Testis (tissue), 3 donors: ENCODE data around the gene SGF29. TPM values are rescaled to one million over a fixed set of nuclear protein-coding genes. Genes with fewer than 3 reads are reported as not detected.
"Not testable (repeated sequence)": the region's sequence is repeated elsewhere in the genome, so short reads cannot be mapped to it uniquely, and the experiment has no call there.

Source experiments
- DNase-seq: peaks from one replicate; pipeline ENCODE4 v3.0.0-alpha.2; 2019
- H3K27ac ChIP-seq, 2 donors: fragments of 200-600 bp; sonication (generic); one replicate each; pipeline ENCODE4 v1.5.1; 2019
- H3K27me3 ChIP-seq: fragments of 200-600 bp; sonication (generic); one replicate; pipeline ENCODE4 v1.5.1; 2019
- H3K36me3 ChIP-seq: fragments of 200-600 bp; sonication (generic); one replicate; pipeline ENCODE4 v1.5.1; 2017; ENCODE audit warnings: low read depth; ENCODE audit errors: missing control alignments
- H3K4me1 ChIP-seq: fragments of 200-600 bp; sonication (generic); one replicate; pipeline ENCODE4 v1.5.1; 2019
- H3K4me3 ChIP-seq, 2 donors: fragments of 200-600 bp; sonication (generic); one replicate each; pipeline ENCODE4 v1.5.1; 2017 to 2019
- H3K9me3 ChIP-seq: fragments of 200-600 bp; sonication (generic); one replicate; pipeline ENCODE4 v1.5.1; 2017
- POLR2A ChIP-seq: fragments of 450-650 bp; IDR thresholded peaks from one replicate; pipeline ENCODE4 v1.6.1; 2017; ENCODE audit warnings: antibody characterized with exemption, mild to moderate bottlenecking, moderate library complexity
- WGBS, 2 donors: methylation state at CpG; one replicate each; pipeline ENCODE4 v1.1.5; 2018; 5-methylcytosine and 5-hydroxymethylcytosine counted together
- intact Hi-C: fragments of 100-400 bp; cut with DNase I; formaldehyde crosslinking; loops from one replicate; pipeline ENCODE4 v1.15.1; 2023; ENCODE audit warnings: low total_unique reads
- polyA plus RNA-seq: library from polyadenylated mRNA; stranded (reverse); fragments of 350-450 nt; fragmentation: Illumina TruSeq; extraction: RNeasy Lipid Tissue Mini Kit (QIAGEN cat#74804); gene quantifications from one replicate; pipeline ENCODE4 v1.2.3, GENCODE V29; 2014; ENCODE audit warnings: low read depth, low replicate concordance; ENCODE audit not compliant: insufficient read depth
- total RNA-seq, 2 donors: library from RNA; depleted of rRNA; stranded (reverse); fragments of >200 nt; gene quantifications; one replicate each; pipeline ENCODE4 v1.2.3, GENCODE V29; 2016
- TF ChIP-seq, protein P1 (sequence below), 3 experiments: fragments of 450-650 bp in 2 of 3; fragments of 200-600 bp in 1 of 3; sonication (generic) in 1 of 3; IDR thresholded peaks; one replicate each; pipeline ENCODE4 v1.5.1; 2016 to 2019; ENCODE audit warnings: antibody characterized with exemption in 3 of 3, mild to moderate bottlenecking in 2 of 3, moderate library complexity in 1 of 3

Gene SGF29
- total and polyA plus RNA-seq, 3 donors from 2014 or later = 76.7 to 94.5 (median 82.3) TPM

DNA sequence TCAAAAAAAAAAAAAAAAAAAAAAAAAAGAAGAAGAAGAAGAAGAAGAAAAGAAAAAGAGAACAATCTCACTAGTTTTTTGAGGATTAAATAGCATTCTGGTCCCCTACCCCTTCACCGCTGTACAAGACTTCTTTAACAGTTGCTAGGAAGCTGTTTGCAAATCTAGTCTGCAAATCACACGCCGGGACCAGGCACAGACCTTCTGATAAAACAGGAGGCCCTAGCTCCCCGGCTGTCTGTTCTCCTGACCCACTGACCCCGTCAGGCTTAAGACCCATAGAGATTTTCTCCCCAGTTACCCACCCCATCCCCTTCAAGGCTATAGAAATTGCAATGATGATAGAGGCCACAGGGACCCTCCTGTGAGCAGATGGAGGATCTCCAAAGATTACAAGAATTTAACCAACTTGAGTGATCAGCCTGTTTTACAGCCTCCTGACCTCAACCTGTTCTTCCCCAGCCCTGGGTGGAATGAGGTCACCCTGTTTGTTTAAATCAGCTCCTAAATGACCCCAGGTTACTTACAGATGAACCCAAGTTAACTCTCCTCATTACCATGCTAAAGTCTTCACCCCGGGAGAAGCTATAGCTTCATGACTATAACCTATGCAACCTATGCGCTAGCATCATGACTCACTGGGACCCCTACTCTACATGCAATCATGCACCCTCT, 67.9 kb downstream of the SGF29 start:
- no peaks in the 10 kb centered on the region for H3K27me3 ChIP-seq
- intact Hi-C loops = loop anchor here (10.0 kb wide), 1 partner anchor 137 kb away; no protein-coding TSS in a partner anchor
- WGBS, 2 donors = 69 to 77% methylated on average over 7 of the region's 7 CpGs

DNA sequence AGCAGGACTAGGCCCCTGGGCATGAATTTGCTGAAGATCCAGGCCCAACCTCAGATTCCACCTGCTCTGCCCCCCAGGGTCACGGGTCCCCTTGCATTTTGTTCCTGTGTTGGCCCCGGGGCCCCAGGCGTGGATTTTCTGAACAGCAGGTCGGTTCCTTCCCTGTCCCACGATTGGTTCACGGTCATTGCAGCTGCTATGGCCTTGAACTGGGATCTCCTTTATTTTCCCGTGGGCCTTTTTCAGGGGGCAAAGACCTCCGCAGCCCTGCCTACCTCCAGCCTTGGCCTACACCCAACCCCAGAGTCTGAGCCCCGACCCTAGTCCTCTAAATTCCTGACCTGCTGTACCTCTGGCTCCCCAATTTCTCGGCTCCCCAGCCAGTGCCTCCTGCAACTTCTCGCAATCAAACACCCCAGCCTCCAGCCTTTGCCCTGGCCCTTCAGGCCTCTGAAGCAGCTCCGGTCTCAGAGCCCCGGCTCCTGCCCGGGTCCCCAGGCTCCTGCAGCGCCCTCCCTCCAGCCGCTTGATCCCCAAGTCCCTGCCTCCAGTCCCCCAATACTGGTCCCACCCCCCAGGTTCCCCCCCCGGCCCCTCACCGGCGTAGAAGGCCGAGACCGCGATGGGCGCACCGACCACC, 68.9 kb downstream of the SGF29 start:
- 22 to 28% methylated on average over 16 to 24 of the region's 24 CpGs for WGBS, 2 donors
- not testable (repeated sequence) for H3K36me3 ChIP-seq, DNase-seq, H3K4me1 ChIP-seq, H3K9me3 ChIP-seq, H3K27me3 ChIP-seq
- intact Hi-C loops = loop anchor here (10.0 kb wide), 1 partner anchor 138 kb away; no protein-coding TSS in a partner anchor
- peak overlapping the region; percentile 34 to 39 for H3K27ac ChIP-seq
- H3K4me3 ChIP-seq = peak overlapping the region; percentile 61 to 73

More for the DNA sequence above, 67.9 kb downstream of the SGF29 start:
- no peak overlapping the region for H3K27ac ChIP-seq
- no peak for TF ChIP-seq POLR2A
- TF ChIP-seq, protein P1, sequence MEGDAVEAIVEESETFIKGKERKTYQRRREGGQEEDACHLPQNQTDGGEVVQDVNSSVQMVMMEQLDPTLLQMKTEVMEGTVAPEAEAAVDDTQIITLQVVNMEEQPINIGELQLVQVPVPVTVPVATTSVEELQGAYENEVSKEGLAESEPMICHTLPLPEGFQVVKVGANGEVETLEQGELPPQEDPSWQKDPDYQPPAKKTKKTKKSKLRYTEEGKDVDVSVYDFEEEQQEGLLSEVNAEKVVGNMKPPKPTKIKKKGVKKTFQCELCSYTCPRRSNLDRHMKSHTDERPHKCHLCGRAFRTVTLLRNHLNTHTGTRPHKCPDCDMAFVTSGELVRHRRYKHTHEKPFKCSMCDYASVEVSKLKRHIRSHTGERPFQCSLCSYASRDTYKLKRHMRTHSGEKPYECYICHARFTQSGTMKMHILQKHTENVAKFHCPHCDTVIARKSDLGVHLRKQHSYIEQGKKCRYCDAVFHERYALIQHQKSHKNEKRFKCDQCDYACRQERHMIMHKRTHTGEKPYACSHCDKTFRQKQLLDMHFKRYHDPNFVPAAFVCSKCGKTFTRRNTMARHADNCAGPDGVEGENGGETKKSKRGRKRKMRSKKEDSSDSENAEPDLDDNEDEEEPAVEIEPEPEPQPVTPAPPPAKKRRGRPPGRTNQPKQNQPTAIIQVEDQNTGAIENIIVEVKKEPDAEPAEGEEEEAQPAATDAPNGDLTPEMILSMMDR (IDR thresholded peaks at IDR 0.05) = no peak
- no peaks in the 10 kb centered on the region for H3K9me3 ChIP-seq
- DNase-seq = no peak
- no peak overlapping the region for H3K4me3 ChIP-seq
- H3K36me3 ChIP-seq = no peaks in the 10 kb centered on the region
- H3K4me1 ChIP-seq = peaks cover 4% of the 10 kb centered on the region

DNA sequence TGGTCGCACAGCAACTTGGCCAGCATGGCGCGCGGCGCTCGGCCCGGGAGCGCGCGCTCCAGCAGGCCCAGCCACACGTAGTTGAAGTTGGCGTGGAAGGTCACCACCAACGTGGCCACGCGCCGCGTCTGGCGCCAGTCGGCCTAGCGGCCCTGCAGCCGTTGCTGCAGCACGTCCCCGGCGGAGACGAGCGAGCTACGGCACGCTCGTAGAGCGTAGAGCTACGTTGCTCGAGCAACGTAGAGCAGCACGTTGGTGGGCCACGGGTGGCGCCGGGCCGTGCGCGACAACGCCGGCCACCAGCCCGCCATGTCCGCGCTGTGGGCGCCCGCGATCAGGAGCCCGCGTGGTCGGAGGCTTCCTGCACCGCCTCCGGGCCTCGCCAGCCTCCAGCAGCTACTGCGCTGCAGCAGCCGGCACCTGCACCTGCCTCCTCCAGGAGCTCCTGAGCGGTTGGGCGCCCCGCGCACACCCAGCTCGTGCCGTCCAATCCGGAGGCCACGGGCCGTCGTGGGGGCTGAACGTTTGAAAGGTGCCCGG, 69.5 kb downstream of the SGF29 start:
- DNase-seq = peak; percentile 53
- TF ChIP-seq POLR2A = no peak
- TF ChIP-seq, protein P1 (IDR thresholded peaks at IDR 0.05) = no peak
- H3K27ac ChIP-seq = peak overlapping the region; percentile 34 to 39
- H3K9me3 ChIP-seq = no peaks in the 10 kb centered on the region
- intact Hi-C loops = loop anchor here (10.0 kb wide), 1 partner anchor 138 kb away; no protein-coding TSS in a partner anchor
- H3K36me3 ChIP-seq = no peaks in the 10 kb centered on the region
- peak overlapping the region; percentile 61 to 73 for H3K4me3 ChIP-seq
- H3K27me3 ChIP-seq = no peaks in the 10 kb centered on the region
- H3K4me1 ChIP-seq = peaks cover 4% of the 10 kb centered on the region
- 0 to 2% methylated on average over 9 to 22 of the region's 68 CpGs for WGBS, 2 donors

DNA sequence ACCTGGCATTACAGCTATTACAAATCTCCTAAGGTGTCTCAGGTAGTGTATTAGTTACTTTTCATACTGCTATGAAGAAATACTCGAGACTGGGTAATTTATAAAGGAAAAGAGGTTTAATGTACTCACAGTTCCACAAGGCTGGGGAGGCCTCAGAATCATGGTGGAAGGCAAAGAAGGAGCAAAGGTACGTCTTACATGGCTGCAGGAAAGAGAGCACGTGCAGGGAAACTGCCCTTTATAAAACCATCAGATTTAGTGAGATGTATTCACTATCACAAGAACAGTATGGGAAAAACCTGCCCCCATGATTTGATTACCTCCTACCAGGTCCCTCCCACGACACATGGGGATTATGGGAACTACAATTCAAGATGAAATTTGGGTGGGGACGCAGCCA, 77.2 kb downstream of the SGF29 start:
- H3K27me3 ChIP-seq, H3K4me1 ChIP-seq, H3K4me3 ChIP-seq, H3K36me3 ChIP-seq, intact Hi-C loops, DNase-seq, H3K27ac ChIP-seq, H3K9me3 ChIP-seq: not testable (repeated sequence)
- 80 to 83% methylated on average over 4 to 5 of the region's 5 CpGs for WGBS, 2 donors

DNA sequence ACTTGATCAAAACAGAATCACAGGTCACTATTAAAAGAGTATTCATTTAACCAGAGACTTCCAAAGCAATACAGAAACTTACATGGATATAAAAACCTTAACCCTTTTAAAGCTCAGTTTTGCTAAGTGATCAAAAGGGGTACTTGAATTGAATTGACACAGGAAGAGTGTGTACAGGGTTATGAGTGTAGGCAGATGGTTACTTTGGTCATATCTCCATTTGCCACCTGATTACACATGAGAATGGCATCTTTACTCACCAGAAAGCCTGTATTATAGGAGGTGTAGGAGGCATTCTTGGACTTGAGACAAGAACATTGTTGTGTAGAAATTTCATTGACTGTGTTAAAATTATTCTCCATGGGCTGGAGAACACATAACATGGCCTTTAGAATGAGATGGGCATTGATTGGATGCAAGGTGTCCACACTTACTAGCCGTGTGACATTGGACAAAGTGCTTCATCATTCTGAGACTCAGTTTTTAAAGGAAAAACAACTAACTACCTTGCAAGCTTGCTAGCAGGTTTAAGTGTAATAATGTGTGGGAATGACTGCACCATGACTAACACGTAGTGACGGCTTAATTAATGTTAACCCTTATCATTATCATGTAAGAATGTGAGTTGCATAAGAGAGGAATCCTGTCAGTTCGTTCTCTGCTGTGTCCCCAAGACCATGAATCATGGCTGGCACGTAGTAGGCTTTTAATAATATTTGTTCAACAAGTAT, 82.5 kb downstream of the SGF29 start:
- H3K27me3 ChIP-seq, H3K9me3 ChIP-seq, DNase-seq, H3K4me1 ChIP-seq, intact Hi-C loops, H3K4me3 ChIP-seq, H3K36me3 ChIP-seq, H3K27ac ChIP-seq: not testable (repeated sequence)
- 52 to 63% methylated on average over 5 of the region's 5 CpGs for WGBS, 2 donors

DNA sequence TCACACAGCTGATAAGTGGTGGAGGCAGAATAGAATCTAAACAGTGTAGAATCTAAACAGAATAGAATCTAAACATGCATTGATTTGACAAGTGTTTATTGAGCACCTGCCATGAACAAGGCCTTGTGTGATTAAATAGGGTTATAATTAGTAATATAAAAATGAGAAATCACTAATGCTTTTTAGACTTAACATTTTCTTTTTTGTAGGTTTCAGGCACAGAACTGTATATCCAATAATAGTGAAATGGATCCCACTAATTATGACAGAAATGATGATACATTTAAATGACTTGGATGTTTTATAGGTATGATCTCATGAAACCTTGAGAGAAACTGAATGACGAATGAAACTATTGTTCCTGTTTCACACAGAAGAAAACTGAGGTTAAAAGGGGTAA, 84.0 kb downstream of the SGF29 start, which contains the start of gene NPIPB8:
Gene NPIPB8, plus strand, starts transcription at position 301 of the 400 bp plus-strand sequence. CDS start 296 bp downstream, outside the sequence.
- DNase-seq, H3K27me3 ChIP-seq, H3K9me3 ChIP-seq, H3K4me1 ChIP-seq, H3K36me3 ChIP-seq, H3K27ac ChIP-seq, intact Hi-C loops, H3K4me3 ChIP-seq: not testable (repeated sequence)
- 83 to 100% methylated on average over 1 of the region's 1 CpG for WGBS, 2 donors

DNA sequence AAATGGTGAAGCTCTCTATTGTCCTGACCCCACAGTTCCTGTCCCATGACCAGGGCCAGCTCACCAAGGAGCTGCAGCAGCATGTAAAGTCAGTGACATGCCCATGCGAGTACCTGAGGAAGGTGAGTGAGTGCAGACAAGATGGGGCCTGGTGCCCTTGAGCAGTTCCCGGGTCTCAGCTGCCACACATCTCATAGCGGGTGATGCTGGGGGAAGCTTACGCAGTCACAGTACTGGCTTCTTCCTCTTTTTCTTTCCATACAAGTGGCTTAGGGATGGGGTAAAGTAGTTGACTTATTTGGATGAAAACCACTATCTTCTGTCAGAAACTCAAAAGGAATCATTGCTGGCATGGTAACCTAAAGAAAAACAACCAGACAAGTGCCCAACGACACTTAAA, 84.6 kb downstream of the SGF29 start:
- DNase-seq, H3K27me3 ChIP-seq, intact Hi-C loops, H3K36me3 ChIP-seq, H3K27ac ChIP-seq, H3K4me1 ChIP-seq, H3K9me3 ChIP-seq, H3K4me3 ChIP-seq: not testable (repeated sequence)
- 84 to 89% methylated on average over 3 to 4 of the region's 5 CpGs for WGBS, 2 donors

DNA sequence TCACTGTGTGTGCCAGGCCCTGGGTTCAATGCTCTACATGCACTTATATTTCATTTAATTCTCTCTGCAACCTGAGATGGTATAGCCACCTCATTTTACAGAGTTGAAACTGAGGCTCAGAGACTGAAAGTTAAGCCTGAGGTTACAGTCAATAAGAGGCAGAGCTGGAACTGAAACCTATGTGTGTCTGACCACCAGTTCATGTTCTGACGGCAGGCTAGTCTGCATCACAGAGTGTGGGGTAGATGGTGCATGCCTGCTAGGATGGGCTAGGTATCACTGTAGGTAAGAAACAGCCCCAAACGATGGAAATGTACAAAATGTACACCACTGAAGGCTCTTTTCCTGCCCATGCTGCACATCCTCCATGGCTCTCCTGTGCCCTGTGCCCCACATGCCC, 86.2 kb downstream of the SGF29 start:
- H3K36me3 ChIP-seq, intact Hi-C loops, H3K27ac ChIP-seq, H3K27me3 ChIP-seq, DNase-seq, H3K4me3 ChIP-seq, H3K9me3 ChIP-seq, H3K4me1 ChIP-seq: not testable (repeated sequence)
- WGBS, 2 donors = 67 to 70% methylated on average over 1 to 2 of the region's 2 CpGs
